ENCODE data around the gene FLT1.

Gene FLT1

GRCh38 chr13:28429685-28430290 is 65.1 kb downstream of the FLT1 start:
- DNase-seq (ENCODE audit: extremely low read depth, low read depth): no peak
- no peak for TF ChIP-seq CTCF (IDR thresholded peaks at IDR 0.05; ENCODE audit: low read depth, low read length)

- no peak for TF ChIP-seq CTCF (IDR thresholded peaks at IDR 0.05; ENCODE audit: low read depth, low read length)
- DNase-seq (ENCODE audit: extremely low read depth, low read depth): no peak
These were observed 65.8 kb downstream of the FLT1 start for GRCh38 chr13:28429096-28429495.

DNA sequence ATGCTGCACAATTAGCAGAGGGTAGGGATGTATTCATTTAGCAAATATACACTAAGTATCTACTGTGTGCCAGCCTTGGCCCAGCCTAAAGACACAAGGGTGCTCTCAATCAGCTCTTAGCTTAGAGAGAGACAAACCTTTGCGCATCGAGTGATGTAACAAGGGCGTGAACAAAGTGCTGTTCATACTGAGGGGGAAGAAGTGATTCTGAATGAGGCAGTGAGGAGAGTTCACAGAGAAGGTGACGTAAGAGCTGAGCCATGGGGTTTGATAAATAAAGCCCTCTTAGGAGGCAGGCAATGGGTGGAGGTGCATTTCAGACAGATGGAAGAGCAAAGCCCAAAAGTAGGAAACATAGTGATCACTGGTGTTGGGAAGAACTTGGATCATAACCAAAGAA is 68.5 kb downstream of the FLT1 start:
- no peak for TF ChIP-seq CTCF (IDR thresholded peaks at IDR 0.05; ENCODE audit: low read depth, low read length)
- DNase-seq (ENCODE audit: extremely low read depth, low read depth): no peak

GRCh38 chr13:28425793-28426192 is 69.1 kb downstream of the FLT1 start:
- DNase-seq (ENCODE audit: extremely low read depth, low read depth): no peak
- no peak for TF ChIP-seq CTCF (IDR thresholded peaks at IDR 0.05; ENCODE audit: low read depth, low read length)

GRCh38 chr13:28424541-28424940 is 70.4 kb downstream of the FLT1 start:
- no peak for TF ChIP-seq CTCF (IDR thresholded peaks at IDR 0.05; ENCODE audit: low read depth, low read length)
- DNase-seq (ENCODE audit: extremely low read depth, low read depth): no peak

GRCh38 chr13:28423010-28423409 is 71.9 kb downstream of the FLT1 start:
- no peak for DNase-seq (ENCODE audit: extremely low read depth, low read depth)
- TF ChIP-seq CTCF (IDR thresholded peaks at IDR 0.05; ENCODE audit: low read depth, low read length): no peak

- no peak for DNase-seq (ENCODE audit: extremely low read depth, low read depth)
These were observed 73.1 kb downstream of the FLT1 start for GRCh38 chr13:28421676-28422410.

More at GRCh38 chr13:28421676-28422410, 73.1 kb downstream of the FLT1 start:
- TF ChIP-seq CTCF (IDR thresholded peaks at IDR 0.05; ENCODE audit: low read depth, low read length): no peak

All from AG09319 (cell line).